ENCODE results near the gene OCIAD1.

Gene OCIAD1

DNA sequence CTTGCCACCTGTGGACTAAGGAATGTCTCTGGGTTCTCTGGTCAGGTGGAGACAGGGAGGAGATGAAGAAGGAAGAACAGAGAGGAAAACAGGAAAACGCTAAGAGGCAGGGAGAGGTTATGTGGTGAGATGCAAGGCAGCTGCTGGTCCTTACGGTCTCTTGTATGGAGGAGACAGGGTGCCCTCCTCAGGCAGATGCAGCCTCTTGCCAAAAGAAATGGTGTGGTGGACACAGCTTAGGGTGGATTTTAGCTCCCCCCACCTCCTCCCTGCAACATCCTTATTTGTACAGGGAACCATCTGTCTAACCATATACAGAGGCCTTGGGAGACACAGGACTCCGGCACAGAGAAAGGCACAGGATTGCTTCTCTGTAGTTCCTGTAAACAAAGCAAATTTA, 66.0 kb downstream of the OCIAD1 start:
- Mint-ChIP-seq H3K4me3 (no peak overlapping the region), H3K27ac (no peak overlapping the region), H3K27me3 (no peaks in the 10 kb centered on the region), H3K36me3 (ENCODE audit: low read depth) (peaks cover 67% of the 10 kb centered on the region), H3K9me3 (no peaks in the 10 kb centered on the region), H3K4me1 (peaks cover 24% of the 10 kb centered on the region)
- ATAC-seq (no peak), DNase-seq (no peak)

DNA sequence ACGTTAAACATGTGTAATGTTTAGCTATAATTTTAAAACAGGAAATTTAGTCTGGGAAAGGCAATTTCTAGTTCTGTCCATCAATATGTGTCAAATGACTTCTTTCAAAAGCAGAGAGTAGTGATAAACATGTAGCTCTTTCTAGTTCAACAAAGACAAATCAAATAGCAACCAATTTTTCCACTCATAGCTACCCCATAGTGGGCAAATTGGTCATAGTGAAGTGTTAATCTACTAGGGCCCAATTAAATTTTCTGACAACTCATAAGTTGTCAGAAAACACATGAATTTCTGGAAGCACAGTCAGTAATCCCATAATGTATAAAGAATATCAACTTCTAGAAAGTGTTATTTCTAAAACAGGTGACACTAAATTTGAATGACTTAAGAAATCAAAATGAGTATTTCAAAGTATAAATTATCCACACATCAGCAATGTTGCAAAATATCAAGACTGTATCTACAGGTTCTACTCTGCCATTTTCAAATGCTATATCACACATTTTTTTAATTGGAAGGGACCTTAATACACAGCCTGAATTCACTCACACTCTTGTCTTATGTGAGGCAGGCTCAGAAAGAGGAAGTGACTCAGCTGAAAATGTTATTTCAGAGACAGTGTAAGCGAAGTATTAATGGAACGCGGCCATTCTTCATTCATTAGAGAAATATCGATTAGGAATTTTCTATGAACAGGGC, 68.0 kb downstream of the OCIAD1 start:
- DNase-seq (no peak), ATAC-seq (peak; percentile 82)
- Mint-ChIP-seq H3K27ac (peak overlapping the region; percentile 79), H3K9me3 (no peaks in the 10 kb centered on the region), H3K36me3 (ENCODE audit: low read depth) (peaks cover 64% of the 10 kb centered on the region), H3K27me3 (no peaks in the 10 kb centered on the region), H3K4me1 (peaks cover 27% of the 10 kb centered on the region), H3K4me3 (peak overlapping the region; percentile 36)

DNA sequence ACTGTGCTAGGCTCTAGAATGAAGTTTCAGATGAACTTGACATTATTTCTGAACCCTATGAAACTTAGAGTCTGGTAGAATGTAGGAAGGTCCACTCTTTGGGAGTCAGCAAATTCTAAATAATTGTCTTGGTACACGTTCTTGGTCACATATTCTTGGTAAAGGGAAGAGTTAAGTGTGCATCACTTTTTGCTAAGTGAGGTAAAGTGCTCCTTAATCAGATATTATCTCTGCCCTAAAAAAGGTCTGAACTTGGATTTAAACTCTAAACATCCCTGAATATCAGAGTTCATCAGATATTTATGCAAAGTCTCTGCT, 68.5 kb downstream of the OCIAD1 start:
- H3K9me3 Mint-ChIP-seq = no peaks in the 10 kb centered on the region
- peaks cover 62% of the 10 kb centered on the region for H3K36me3 Mint-ChIP-seq (ENCODE audit: low read depth)
- peak overlapping the region; percentile 79 for H3K27ac Mint-ChIP-seq
- DNase-seq (no peak), ATAC-seq (no peak)
- H3K27me3 Mint-ChIP-seq = no peaks in the 10 kb centered on the region
- peak overlapping the region; percentile 36 for H3K4me3 Mint-ChIP-seq
- peaks cover 29% of the 10 kb centered on the region for H3K4me1 Mint-ChIP-seq

DNA sequence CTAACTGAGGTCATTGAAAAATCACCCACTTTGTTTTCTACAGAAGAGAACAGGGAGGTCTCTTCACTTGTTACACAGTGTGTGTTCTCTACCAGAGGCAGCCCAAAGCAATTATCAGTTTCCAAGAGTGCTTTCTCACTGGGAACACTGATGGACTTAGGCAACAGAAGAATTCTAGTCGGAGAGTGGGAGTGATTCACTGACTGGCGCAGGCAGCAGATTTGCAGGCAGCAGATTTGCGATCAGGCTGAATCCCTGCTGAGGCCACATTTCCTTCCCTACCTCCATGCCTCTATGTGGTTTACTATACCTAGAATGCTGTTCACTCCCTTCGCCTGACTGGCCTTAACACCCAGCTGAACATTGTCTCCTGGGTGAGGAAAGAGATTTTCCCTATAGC, 69.1 kb downstream of the OCIAD1 start:
- Mint-ChIP-seq H3K4me1 (peaks cover 35% of the 10 kb centered on the region), H3K36me3 (ENCODE audit: low read depth) (peaks cover 62% of the 10 kb centered on the region), H3K9me3 (no peaks in the 10 kb centered on the region), H3K27ac (peak overlapping the region; percentile 79), H3K4me3 (peak overlapping the region; percentile 36), H3K27me3 (no peaks in the 10 kb centered on the region)
- ATAC-seq (no peak), DNase-seq (no peak)

DNA sequence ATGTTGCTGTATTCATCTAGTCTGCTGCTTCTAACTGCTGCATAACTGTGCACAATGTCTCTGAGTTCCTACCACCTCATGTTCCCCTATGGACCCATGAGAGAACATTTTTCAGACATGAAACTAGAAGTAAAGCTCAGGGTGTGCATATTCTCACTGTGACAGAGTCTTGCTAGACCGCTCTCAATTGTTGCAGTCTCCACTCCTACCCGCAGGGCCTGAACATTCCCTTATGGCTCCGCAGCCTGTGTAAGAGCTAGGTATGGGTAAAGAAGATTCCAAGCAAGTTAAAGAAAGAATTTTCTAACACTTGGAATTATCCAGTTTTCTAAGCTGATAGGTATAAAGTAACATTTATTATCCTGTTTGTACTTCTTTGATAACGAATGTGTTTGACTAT, 70.3 kb downstream of the OCIAD1 start:
- Mint-ChIP-seq H3K27me3 (no peaks in the 10 kb centered on the region), H3K36me3 (ENCODE audit: low read depth) (peaks cover 54% of the 10 kb centered on the region), H3K4me3 (no peak overlapping the region), H3K27ac (no peak overlapping the region), H3K9me3 (no peaks in the 10 kb centered on the region), H3K4me1 (peaks cover 44% of the 10 kb centered on the region)
- no peak for ATAC-seq
- DNase-seq = no peak

DNA sequence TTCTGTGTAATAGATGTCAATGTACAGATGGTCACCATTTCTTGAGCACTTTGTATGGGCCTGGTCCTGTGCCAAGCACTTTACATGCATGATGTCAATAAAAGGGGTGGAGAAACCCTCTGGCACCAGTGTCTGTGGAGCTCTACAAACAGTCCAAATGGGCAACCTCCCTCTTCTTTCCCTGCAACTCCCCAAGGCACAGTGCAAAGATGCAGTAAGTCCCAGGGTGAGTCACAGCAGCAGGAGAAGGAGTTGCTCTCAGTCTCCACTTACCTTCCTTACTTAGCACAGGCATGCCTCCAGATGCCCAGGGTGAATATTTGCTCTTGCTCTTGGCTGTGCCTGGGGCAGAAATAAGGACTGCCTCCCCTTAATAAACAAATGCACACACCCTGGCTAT, 71.4 kb downstream of the OCIAD1 start:
- no peak overlapping the region for H3K4me3 Mint-ChIP-seq
- no peaks in the 10 kb centered on the region for H3K27me3 Mint-ChIP-seq
- peaks cover 51% of the 10 kb centered on the region for H3K4me1 Mint-ChIP-seq
- DNase-seq = no peak
- H3K9me3 Mint-ChIP-seq = no peaks in the 10 kb centered on the region
- no peak for ATAC-seq
- H3K27ac Mint-ChIP-seq = no peak overlapping the region
- peaks cover 49% of the 10 kb centered on the region for H3K36me3 Mint-ChIP-seq (ENCODE audit: low read depth)

DNA sequence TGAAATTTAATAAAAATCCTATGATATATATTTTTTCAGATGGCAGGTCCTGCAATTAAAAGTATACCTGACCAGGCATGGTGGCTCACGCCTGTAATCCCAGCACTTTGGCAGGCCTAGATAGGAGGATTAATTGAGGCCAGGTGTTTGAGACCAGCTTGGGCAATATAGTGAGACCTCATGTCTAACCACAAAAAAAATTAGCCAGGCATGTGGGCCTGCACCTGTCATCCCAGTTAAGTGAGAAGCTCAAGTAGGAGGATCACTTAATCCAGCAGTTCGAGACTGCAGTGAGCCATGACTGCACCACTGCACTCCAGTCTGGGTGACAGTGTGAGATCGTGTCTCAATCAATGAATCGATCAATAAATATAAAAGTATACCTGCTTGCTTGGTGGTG, 73.2 kb downstream of the OCIAD1 start:
- H3K9me3 Mint-ChIP-seq = no peaks in the 10 kb centered on the region
- H3K4me1 Mint-ChIP-seq = peaks cover 53% of the 10 kb centered on the region
- no peaks in the 10 kb centered on the region for H3K27me3 Mint-ChIP-seq
- H3K36me3 Mint-ChIP-seq (ENCODE audit: low read depth) = peaks cover 33% of the 10 kb centered on the region
- ATAC-seq (no peak), DNase-seq (no peak)
- no peak overlapping the region for H3K4me3 Mint-ChIP-seq
- H3K27ac Mint-ChIP-seq = peak overlapping the region; percentile 1

DNA sequence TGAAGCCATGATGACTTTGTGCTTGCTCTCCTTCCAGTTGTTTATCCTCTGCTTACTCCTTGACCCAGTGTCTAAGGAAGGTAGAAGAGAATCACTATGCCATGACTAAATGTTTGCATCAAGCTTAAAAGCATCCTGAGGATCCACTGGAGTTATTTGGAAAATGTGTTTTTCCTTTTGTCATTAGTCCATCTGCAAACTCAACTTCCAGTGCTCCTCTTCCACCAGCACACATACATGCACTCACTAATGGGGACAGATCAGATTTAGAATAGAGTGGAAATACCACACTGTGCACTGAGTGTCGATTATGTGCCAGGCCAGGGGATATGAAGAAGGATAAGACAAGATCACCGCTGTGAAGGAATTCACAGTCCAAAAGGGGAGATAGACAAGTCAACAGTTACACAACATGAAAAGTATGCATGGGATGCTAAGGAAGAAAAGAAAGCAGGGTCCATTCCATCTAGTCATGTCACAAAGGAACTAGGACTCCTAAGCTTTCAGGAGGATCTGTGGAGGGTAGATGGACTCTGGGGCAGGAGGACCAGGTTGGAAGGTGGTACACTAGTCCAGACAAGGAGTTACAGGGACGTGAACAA, 73.8 kb downstream of the OCIAD1 start:
- ATAC-seq (no peak), DNase-seq (no peak)
- H3K27ac Mint-ChIP-seq = peak overlapping the region; percentile 1
- H3K27me3 Mint-ChIP-seq = no peaks in the 10 kb centered on the region
- H3K4me1 Mint-ChIP-seq = peaks cover 53% of the 10 kb centered on the region
- H3K36me3 Mint-ChIP-seq (ENCODE audit: low read depth) = peaks cover 28% of the 10 kb centered on the region
- peak overlapping the region; percentile 86 for H3K4me3 Mint-ChIP-seq
- no peaks in the 10 kb centered on the region for H3K9me3 Mint-ChIP-seq

DNA sequence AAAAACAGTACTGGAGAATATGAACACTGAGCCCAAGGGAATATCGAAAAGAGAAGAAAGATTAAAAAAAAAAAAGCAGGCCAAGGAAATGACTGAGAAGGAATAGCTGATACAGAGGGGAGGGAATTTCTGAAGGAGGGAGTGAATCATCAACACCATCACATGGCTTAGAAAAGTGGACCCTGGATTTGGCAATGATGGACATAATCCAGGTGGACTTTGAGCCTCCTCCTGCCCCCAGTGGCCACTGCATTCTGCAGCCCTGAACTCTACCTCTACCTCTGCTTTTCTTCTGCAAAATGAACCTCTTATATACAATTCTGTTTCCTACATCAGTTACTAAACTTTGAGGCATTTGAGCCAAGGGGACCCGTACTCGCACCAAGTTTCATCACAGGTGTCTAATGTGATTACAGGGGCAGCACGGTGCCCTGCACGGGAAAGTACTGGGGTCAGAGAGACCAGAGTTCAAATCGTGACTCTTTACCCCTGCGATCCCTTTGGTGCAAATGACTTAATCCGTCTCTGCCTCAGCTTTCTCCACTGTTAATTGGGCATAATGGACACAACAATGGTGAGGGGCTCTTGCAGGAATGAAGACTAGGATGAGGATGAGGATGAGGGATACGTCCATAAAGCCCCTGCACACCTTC, 74.6 kb downstream of the OCIAD1 start:
- Mint-ChIP-seq H3K36me3 (ENCODE audit: low read depth) (peaks cover 23% of the 10 kb centered on the region), H3K27ac (peak overlapping the region; percentile 89), H3K9me3 (no peaks in the 10 kb centered on the region), H3K4me1 (peaks cover 51% of the 10 kb centered on the region), H3K27me3 (no peaks in the 10 kb centered on the region), H3K4me3 (peak overlapping the region; percentile 86)
- DNase-seq = no peak
- no peak for ATAC-seq

DNA sequence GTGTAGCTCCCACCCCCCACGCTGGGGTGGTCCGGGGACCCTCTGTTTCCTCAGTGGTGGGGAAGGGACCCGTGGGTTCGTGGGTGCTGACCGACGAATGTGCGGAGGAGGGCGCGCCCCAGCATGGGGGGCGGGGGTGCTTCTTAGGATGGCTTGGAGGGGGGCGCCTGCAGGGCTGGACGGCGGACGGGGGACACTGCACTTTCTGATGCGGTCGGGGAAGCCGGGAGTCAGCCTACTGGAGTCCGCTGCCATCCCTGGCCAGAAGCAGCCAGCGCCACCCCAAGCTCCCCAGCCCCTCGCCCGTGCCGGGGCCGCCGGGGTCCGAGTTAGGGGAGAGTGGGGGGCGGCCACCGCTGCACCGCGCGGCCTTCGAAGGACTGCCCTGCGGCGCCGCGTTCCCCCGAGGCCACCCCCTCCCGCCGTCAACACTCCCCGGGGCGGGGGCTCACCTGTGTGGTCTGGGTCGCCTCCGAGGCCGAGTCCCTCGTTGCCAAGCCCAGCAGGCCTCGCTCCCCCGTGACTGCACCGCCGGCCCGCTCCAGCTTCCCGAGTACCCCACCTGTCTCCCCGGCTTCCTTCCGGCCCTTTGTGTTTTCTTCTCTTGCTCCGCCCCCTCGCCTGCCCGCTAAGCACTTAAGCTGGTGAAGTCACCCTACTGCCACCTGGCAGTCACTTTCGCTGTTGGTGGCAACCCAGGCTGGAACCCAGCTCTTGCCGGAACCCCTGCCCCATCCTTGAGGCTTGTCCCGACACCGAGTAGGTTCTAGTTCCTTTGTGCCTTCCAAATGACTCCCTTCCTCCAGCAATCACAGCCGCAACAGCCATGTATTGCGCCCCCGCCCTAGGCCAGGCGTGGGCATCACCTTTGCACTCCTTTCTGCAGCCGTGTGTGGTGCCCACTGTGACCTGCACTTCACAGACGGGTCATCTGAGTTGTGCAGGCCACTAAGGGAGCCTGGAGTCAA, 75.6 kb downstream of the OCIAD1 start, which contains the start of gene OCIAD2:
Gene OCIAD2 (minus strand): TSS at position 569 of the 968 bp plus-strand sequence. CDS start 2,225 bp downstream, outside the sequence.
- DNase-seq (peak; percentile 80), ATAC-seq (peak; percentile 57)
- Mint-ChIP-seq H3K27me3 (no peaks in the 10 kb centered on the region), H3K4me1 (peaks cover 49% of the 10 kb centered on the region), H3K9me3 (no peaks in the 10 kb centered on the region), H3K4me3 (peak within 1 kb of the TSS; percentile 89), H3K27ac (peak within 1 kb of the TSS; percentile 89), H3K36me3 (ENCODE audit: low read depth) (peaks cover 17% of the 10 kb centered on the region)

DNA sequence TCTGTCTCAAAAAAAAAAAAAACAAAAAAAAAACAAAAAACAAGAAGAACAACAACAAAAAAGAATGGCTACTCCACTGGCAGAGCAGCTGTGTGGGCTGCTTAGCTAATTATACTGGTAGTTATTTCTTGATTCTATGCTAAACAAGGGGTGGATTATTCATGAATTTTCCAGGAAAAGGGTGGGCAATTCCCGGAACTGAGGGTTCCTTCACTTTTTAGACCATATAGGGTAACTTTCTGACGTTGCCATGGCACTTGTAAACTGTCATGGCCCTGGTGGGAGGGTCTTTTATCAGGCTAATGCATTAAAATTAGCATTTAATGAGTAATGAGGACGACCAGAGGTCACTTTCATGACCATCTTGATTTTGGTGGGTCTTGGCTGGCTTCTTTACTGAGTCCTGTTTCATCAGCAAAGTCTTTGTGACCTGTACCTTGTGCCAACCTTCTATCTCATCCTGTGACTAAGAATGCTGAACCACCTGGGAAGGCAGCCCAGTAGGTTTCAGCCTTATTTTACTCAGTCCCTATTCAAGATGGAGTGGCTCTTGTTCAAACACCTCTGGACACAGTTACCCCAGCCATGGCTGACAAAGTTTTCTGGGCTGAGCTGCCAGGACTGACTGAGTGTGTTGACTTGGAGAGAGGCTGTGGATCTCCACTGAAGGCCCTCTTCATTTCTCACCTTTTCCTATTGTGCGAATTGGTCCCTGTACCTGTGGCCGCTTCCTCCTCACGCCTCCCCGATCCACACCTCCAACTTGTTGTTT, 77.0 kb downstream of the OCIAD1 start:
- Mint-ChIP-seq H3K4me1 (peaks cover 48% of the 10 kb centered on the region), H3K4me3 (no peak overlapping the region), H3K36me3 (ENCODE audit: low read depth) (peaks cover 9% of the 10 kb centered on the region), H3K27me3 (no peaks in the 10 kb centered on the region), H3K9me3 (no peaks in the 10 kb centered on the region), H3K27ac (no peak overlapping the region)
- no peak for ATAC-seq
- DNase-seq = no peak

DNA sequence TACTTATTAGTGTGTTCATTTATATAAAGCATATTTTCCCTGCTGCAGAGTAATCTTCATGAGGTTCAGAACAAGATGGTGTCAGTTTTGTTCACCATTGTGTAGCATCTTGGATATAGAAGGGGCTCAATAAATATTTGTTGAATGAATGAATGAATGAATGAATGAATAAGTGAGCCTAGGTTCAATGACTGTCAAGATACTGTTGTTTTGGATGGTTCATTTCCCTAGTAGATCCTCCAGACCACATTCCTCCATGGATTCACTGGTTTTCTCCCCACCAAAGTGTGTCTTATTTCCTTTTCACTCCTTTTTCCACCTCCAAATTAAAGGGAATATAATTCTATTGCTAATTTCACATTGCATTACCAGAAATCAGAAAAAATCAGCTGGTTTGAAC, 77.8 kb downstream of the OCIAD1 start:
- H3K36me3 Mint-ChIP-seq (ENCODE audit: low read depth) = peaks cover 6% of the 10 kb centered on the region
- H3K4me3 Mint-ChIP-seq = no peak overlapping the region
- no peaks in the 10 kb centered on the region for H3K27me3 Mint-ChIP-seq
- peaks cover 53% of the 10 kb centered on the region for H3K4me1 Mint-ChIP-seq
- no peak for ATAC-seq
- no peaks in the 10 kb centered on the region for H3K9me3 Mint-ChIP-seq
- no peak for DNase-seq
- H3K27ac Mint-ChIP-seq = no peak overlapping the region

DNA sequence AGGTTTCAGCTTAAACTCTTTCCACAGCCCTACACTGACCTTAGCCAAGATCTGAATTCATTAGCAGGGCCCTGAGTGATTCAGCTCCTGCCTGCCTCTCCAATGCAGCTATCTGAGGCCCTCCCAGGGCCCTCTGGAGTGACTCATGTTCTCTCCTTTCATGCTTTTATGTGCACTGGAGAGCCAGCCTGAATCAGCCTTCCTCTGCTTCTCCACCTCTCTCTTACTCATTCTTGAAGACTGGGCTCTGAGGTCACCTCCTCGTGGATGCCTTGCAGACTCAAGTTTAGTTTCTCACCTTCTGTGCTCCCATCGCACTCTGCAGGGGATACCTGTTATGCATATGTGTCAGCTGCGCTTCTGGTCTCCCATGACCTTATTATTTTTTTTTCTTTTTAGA, 78.8 kb downstream of the OCIAD1 start:
- H3K27ac Mint-ChIP-seq = no peak overlapping the region
- H3K27me3 Mint-ChIP-seq = no peaks in the 10 kb centered on the region
- DNase-seq = peak; percentile 61
- H3K9me3 Mint-ChIP-seq = no peaks in the 10 kb centered on the region
- H3K36me3 Mint-ChIP-seq (ENCODE audit: low read depth) = peaks cover 1% of the 10 kb centered on the region
- peaks cover 57% of the 10 kb centered on the region for H3K4me1 Mint-ChIP-seq
- no peak overlapping the region for H3K4me3 Mint-ChIP-seq
- peak; percentile 98 for ATAC-seq

DNA sequence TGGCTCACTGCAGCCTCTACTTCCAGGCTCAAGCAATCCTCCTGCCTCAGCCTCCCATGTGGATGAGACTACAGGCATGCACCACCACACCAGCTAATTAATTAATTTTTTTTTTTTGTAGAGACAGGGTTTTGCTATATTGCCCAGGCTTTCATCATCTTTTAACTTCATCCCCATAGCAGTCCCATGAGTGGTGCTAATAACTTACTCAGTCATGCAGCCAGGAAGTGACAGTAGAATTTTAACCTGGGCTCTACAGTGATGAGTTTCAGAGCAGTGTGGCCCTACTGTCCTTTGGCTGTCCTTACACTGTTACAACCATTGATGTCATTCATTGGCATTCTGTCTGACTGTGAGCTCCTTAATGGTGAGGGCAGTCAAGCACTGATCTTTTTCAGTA, 79.6 kb downstream of the OCIAD1 start:
- no peaks in the 10 kb centered on the region for H3K36me3 Mint-ChIP-seq (ENCODE audit: low read depth)
- no peak overlapping the region for H3K27ac Mint-ChIP-seq
- H3K4me3 Mint-ChIP-seq = no peak overlapping the region
- peaks cover 51% of the 10 kb centered on the region for H3K4me1 Mint-ChIP-seq
- no peaks in the 10 kb centered on the region for H3K27me3 Mint-ChIP-seq
- ATAC-seq = no peak
- DNase-seq = no peak
- no peaks in the 10 kb centered on the region for H3K9me3 Mint-ChIP-seq

All from activated naive CD8-positive, alpha-beta T cell treated with anti-CD3 and anti-CD28 coated beads, Interleukin-2, amount 50 U/mL, for 24 hours (primary cell).